Neuronal stem cell (in vitro differentiated cells): Measurements from ENCODE around the gene DRICH1.
"Not testable (repeated sequence)": the region's sequence is repeated elsewhere in the genome, so short reads cannot be mapped to it uniquely, and the experiment has no call there.

Experiments used
- DNase-seq: peaks from one replicate; pipeline ENCODE4 v3.0.0-alpha.2; 2013; ENCODE audit warnings: low spot score
- H2AFZ ChIP-seq: one replicate; pipeline ENCODE4 v1.6.1; 2013; ENCODE audit warnings: mild to moderate bottlenecking, low read length, inconsistent platforms
- H2AK5ac ChIP-seq: 2 replicates; pipeline ENCODE4 v1.6.1; 2013; ENCODE audit warnings: low read depth, mild to moderate bottlenecking, inconsistent platforms, low read length, moderate library complexity, mixed read lengths
- H2BK120ac ChIP-seq: 2 replicates; pipeline ENCODE4 v1.6.1; 2013; ENCODE audit warnings: low read depth, mild to moderate bottlenecking, inconsistent platforms, low read length, moderate library complexity, mixed read lengths
- H2BK12ac ChIP-seq: one replicate; pipeline ENCODE4 v1.6.1; 2013; ENCODE audit warnings: low read length, inconsistent platforms
- H2BK15ac ChIP-seq: 2 replicates; pipeline ENCODE4 v1.6.1; 2013; ENCODE audit warnings: mild to moderate bottlenecking, low read length, inconsistent platforms, mixed read lengths
- H2BK5ac ChIP-seq: one replicate; pipeline ENCODE4 v1.6.1; 2013; ENCODE audit warnings: inconsistent platforms, mild to moderate bottlenecking, low read length, moderate library complexity
- H3K14ac ChIP-seq: one replicate; pipeline ENCODE4 v1.6.1; 2013; ENCODE audit warnings: low read length, inconsistent platforms
- H3K18ac ChIP-seq: 2 replicates; pipeline ENCODE4 v1.6.1; 2013; ENCODE audit warnings: low read length, inconsistent platforms
- H3K23ac ChIP-seq: 2 replicates; pipeline ENCODE4 v1.6.1; 2013; ENCODE audit warnings: low read depth, mild to moderate bottlenecking, mixed read lengths, low read length, inconsistent platforms; ENCODE audit not compliant: poor library complexity
- H3K27ac ChIP-seq: replicated peaks from 3 replicates; pipeline ENCODE4 v1.5.1; 2013; ENCODE audit warnings: low read length, inconsistent platforms
- H3K27me3 ChIP-seq, 3 experiments: 2 replicates each; pipeline ENCODE4 v1.6.1; 2013; ENCODE audit warnings: low read length in 3 of 3, mild to moderate bottlenecking in 2 of 3, inconsistent platforms in 1 of 3, low read depth in 1 of 3, mixed read lengths in 1 of 3, moderate library complexity in 1 of 3; ENCODE audit not compliant: control insufficient read depth in 3 of 3, insufficient read depth in 3 of 3
- H3K36me3 ChIP-seq, 2 donors: replicated peaks in 1 of 2; 2 replicates each; pipeline ENCODE4 v1.6.1; 2013; ENCODE audit warnings: low read length in 2 of 2; ENCODE audit not compliant: control insufficient read depth in 2 of 2, insufficient read depth in 2 of 2
- H3K4ac ChIP-seq: 2 replicates; pipeline ENCODE4 v1.6.1; 2013; ENCODE audit warnings: inconsistent platforms, mild to moderate bottlenecking, low read length, moderate library complexity
- H3K4me1 ChIP-seq, 2 donors: 1 replicate in 1 of 2; 2 replicates in 1 of 2; pipeline ENCODE4 v1.6.1; 2013; ENCODE audit warnings: low read length in 2 of 2, low read depth in 1 of 2; ENCODE audit not compliant: control insufficient read depth in 2 of 2, insufficient read depth in 1 of 2
- H3K4me2 ChIP-seq: one replicate; pipeline ENCODE4 v1.6.1; 2013; ENCODE audit warnings: mild to moderate bottlenecking, low read length, inconsistent platforms; ENCODE audit not compliant: insufficient read depth, poor library complexity, severe bottlenecking
- H3K4me3 ChIP-seq, 2 donors: 2 replicates each; pipeline ENCODE4 v1.5.1; 2013; ENCODE audit warnings: low read length in 2 of 2, mild to moderate bottlenecking in 2 of 2, inconsistent platforms in 1 of 2, moderate library complexity in 1 of 2
- H3K79me1 ChIP-seq: one replicate; pipeline ENCODE4 v1.6.1; 2013; ENCODE audit warnings: low read depth, mild to moderate bottlenecking, inconsistent platforms, low read length, moderate library complexity
- H3K9ac ChIP-seq: one replicate; pipeline ENCODE4 v1.6.1; 2013; ENCODE audit warnings: mild to moderate bottlenecking, low read depth, low read length, inconsistent platforms; ENCODE audit not compliant: poor library complexity
- H3K9me3 ChIP-seq, 2 donors: replicated peaks in 1 of 2; 2 replicates each; pipeline versions ENCODE3 to v1.6.1; 2013; ENCODE audit warnings: low read length in 2 of 2, mild to moderate bottlenecking in 2 of 2, inconsistent platforms in 1 of 2, low read depth in 1 of 2, mixed read lengths in 1 of 2, moderate library complexity in 1 of 2; ENCODE audit not compliant: control insufficient read depth in 2 of 2, insufficient read depth in 1 of 2
- H4K8ac ChIP-seq: one replicate; pipeline ENCODE4 v1.6.1; 2013; ENCODE audit warnings: low read depth, mild to moderate bottlenecking, inconsistent platforms, low read length, moderate library complexity
- H4K91ac ChIP-seq: one replicate; pipeline ENCODE4 v1.6.1; 2013; ENCODE audit warnings: low read length, low read depth, mild to moderate bottlenecking, inconsistent platforms; ENCODE audit not compliant: poor library complexity
- WGBS, 2 donors: extraction: QIAGEN DNeasy Blood & Tissue Kit; methylation state at CpG; one replicate each; pipeline ENCODE4 v1.1.7; 2013; ENCODE audit warnings: missing lambda C conversion rate in 2 of 2, mixed read lengths in 1 of 2; ENCODE audit not compliant: insufficient read length in 2 of 2, insufficient replicate concordance in 1 of 2; ENCODE audit errors: extremely low coverage in 2 of 2; 5-methylcytosine and 5-hydroxymethylcytosine counted together

DRICH1 gene

DNA sequence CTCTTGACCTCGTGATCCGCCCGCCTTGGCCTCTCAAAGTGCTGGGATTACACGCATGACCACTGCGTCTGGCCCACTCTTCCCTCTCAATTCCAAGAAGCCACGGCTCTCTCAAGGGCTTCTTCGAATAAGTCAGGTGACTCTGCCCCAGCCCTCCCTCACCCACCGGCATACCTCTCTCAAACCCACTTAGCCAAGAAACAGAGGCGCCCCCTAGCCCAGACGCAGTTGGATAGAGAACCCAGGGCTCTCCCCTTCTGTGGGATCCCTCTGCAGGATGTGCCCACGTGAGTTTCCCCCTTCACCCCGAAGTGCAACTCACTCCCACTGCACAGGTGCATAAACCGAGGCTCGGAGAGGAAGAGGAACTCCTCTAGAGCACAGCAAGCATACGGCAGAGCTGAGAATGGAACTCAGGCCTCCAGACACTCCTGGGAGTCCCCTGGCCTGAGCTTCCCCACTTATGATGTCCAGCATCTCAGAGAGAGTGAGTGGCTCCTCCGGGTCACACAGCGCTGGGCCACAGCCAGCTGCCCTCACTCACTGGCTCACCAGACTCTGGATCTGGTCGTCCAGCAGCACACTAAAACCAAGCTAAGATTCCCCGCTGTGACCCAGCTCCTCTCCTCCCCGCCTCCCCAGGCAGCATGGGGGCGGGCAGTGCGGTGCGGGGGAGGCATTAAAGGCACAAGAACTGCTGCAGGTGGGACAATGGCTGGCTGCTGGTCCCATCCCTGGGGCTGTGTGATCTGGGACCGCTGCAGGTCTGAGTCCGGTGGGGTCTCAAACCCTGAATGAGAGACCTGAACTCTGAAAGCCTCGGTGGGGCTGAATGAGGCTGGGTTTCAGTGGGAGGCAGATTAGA, 41.9 kb upstream of the DRICH1 start:
- Histone ChIP-seq H3K18ac (peak overlapping the region; percentile 76), H2BK12ac (no peak overlapping the region), H2BK15ac (no peak overlapping the region), H3K79me1 (no peaks in the 10 kb centered on the region), H3K27ac (no peak overlapping the region), H3K4ac (no peak overlapping the region), H2BK120ac (no peak overlapping the region), H3K4me2 (no peak overlapping the region), H3K23ac (no peak overlapping the region), H2BK5ac (no peak overlapping the region), H2AK5ac (no peak overlapping the region), H4K91ac (no peak overlapping the region), H3K9ac (peak overlapping the region; percentile 44), H2AFZ (no peak overlapping the region), H3K36me3 (peaks cover 0 to 3% of the 10 kb centered on the region in 2 donors), H4K8ac (no peak overlapping the region), H3K9me3 (no peaks in the 10 kb centered on the region), H3K27me3 (no peaks in the 10 kb centered on the region), H3K4me1 (peaks cover 0 to 12% of the 10 kb centered on the region in 2 donors), H3K4me3 (peak overlapping the region in 1 of 2 donors; percentile 34), H3K14ac (peak overlapping the region; percentile 82)
- WGBS, 2 donors = no CpG with 5 or more reads among the region's 26 CpGs
- DNase-seq = no peak

DNA sequence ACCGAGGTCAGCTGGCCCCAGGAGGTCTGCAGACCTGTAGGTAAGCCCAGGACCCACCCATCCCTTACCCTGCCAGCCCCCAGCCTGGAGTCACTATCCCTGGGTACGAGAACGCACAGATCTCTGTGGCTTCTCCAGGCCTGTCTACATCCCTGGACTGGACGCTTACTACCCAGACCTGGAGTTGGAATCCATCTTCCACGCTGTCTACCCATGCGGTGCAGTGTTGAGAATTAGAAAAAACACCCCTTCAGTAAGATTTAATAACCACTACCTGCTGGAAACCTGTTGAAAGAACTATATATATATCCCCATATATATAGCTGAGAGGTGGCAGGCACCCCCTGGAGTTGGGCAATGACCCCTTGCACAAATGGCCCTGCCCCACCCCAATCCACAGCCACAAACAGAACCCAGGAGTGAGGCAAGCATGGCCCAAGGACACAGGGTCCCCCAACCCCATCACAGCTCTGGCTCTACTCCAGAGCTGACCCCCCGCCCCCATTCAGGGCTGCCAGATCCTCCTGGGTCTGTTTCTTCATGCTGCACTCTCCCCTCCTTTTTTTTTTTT, 41.0 kb upstream of the DRICH1 start:
- no peak overlapping the region for H2AK5ac ChIP-seq
- peaks cover 0 to 3% of the 10 kb centered on the region in 2 donors for H3K36me3 ChIP-seq
- no peaks in the 10 kb centered on the region for H3K79me1 ChIP-seq
- no peak overlapping the region for H2AFZ ChIP-seq
- no peak overlapping the region for H3K14ac ChIP-seq
- no peak overlapping the region for H2BK120ac ChIP-seq
- no peak overlapping the region for H3K18ac ChIP-seq
- no peak for DNase-seq
- no peak overlapping the region for H3K27ac ChIP-seq
- no peak overlapping the region for H3K4ac ChIP-seq
- peaks cover 0 to 12% of the 10 kb centered on the region in 2 donors for H3K4me1 ChIP-seq
- no peak overlapping the region for H2BK12ac ChIP-seq
- WGBS, 2 donors = no CpG with 5 or more reads among the region's 7 CpGs
- H3K9me3 ChIP-seq = no peaks in the 10 kb centered on the region
- no peak overlapping the region for H3K4me2 ChIP-seq
- H3K9ac ChIP-seq = no peak overlapping the region
- no peak overlapping the region for H4K91ac ChIP-seq
- H2BK15ac ChIP-seq = no peak overlapping the region
- no peaks in the 10 kb centered on the region for H3K27me3 ChIP-seq
- no peak overlapping the region for H4K8ac ChIP-seq
- no peak overlapping the region for H2BK5ac ChIP-seq
- no peak overlapping the region for H3K23ac ChIP-seq
- H3K4me3 ChIP-seq = no peak overlapping the region

DNA sequence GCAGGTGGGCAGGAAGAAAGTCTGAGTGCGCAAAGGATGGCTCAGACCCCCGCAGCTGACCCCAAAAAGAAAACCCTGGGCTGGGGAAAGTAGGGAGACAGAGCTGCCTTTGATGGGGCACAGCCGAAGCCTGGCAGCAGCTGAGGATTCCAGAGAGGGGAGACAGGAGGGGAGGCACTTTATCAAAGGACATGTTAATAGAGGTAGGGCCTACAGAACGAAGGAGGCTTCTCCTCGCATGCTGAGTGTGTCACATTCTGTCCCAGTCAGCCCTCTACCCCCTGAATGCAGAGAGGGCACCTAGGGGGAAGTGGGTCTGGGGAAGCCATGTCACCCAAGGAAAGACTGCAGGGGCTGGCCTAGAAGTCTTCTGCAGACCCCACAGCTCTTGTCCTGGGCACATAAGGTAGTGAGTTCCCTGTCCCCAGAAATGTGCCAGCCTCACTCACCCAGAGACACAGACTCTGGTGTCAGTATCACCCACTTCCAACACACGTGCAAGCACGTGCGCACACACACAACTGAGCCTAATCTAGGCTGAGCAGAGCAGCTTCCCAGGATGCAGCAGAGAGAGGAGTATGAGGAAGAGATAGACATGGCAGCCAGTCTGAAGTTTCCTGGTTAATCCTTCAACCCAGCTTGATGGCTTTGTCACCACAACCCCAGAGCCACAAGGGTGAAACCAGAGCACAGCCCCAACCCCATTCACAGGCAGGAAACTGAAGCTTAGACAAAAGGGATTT, 40.4 kb upstream of the DRICH1 start:
- H4K91ac ChIP-seq, H3K9ac ChIP-seq, H3K4me3 ChIP-seq, H3K18ac ChIP-seq, H3K9me3 ChIP-seq, H2BK12ac ChIP-seq, H2AFZ ChIP-seq, H3K14ac ChIP-seq, H2AK5ac ChIP-seq, H2BK120ac ChIP-seq, H2BK15ac ChIP-seq, H3K4me1 ChIP-seq, H3K4me2 ChIP-seq, DNase-seq, H3K27ac ChIP-seq, H2BK5ac ChIP-seq, H3K79me1 ChIP-seq, H3K23ac ChIP-seq, H3K36me3 ChIP-seq, H3K4ac ChIP-seq, H3K27me3 ChIP-seq, H4K8ac ChIP-seq: not testable (repeated sequence)
- no CpG with 5 or more reads among the region's 8 CpGs for WGBS, 2 donors

DNA sequence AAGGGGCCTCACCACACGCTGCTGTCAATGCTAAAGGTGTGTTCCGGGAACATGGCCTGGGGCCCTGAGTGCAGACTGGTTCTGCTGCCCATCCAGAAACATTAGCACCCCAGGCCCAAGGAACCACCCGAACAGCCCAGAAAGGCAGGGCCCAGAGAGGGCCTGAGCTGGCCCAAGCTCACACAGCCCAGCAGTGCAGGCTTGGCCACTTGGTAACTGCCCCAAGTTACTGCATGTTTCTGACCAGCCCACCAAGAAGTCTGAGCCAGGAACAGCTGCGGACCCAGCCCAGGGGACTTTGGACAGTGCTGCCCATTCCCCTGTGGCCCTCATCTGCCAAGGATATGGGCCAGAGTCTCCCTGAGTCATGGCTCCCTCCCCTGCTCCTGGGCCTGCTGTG, 39.3 kb upstream of the DRICH1 start:
- not testable (repeated sequence) for H2BK120ac ChIP-seq, H2AFZ ChIP-seq, H2BK15ac ChIP-seq, H3K27me3 ChIP-seq, H3K79me1 ChIP-seq, H2BK12ac ChIP-seq, H3K4ac ChIP-seq, H3K36me3 ChIP-seq, H3K14ac ChIP-seq, H3K27ac ChIP-seq, H3K4me3 ChIP-seq, H3K9ac ChIP-seq, H3K4me2 ChIP-seq, DNase-seq, H2BK5ac ChIP-seq, H4K8ac ChIP-seq, H2AK5ac ChIP-seq, H4K91ac ChIP-seq, H3K18ac ChIP-seq, H3K9me3 ChIP-seq, H3K4me1 ChIP-seq, H3K23ac ChIP-seq
- no CpG with 5 or more reads among the region's 4 CpGs for WGBS, 2 donors
